Activated T-cell treated with anti-CD3 and anti-CD28 coated beads, Interleukin-2, amount 50 U/mL, for 4 hours (primary cell): Measurements from ENCODE around the gene PPWD1. TPM values are rescaled to one million over a fixed set of nuclear protein-coding genes. Genes with fewer than 3 reads are reported as not detected.

Experiments used
- ATAC-seq, 2 donors: fragments of 200-7000 bp; cut with Tn5 transposase; one replicate each; pipeline ENCODE4 v1.10.0; 2021
- DNase-seq: peaks from one replicate; pipeline ENCODE4 v3.0.0-alpha.2; 2020
- H3K27me3 Mint-ChIP-seq: one replicate; pipeline ENCODE4 v1.8.0; 2021; ENCODE audit warnings: low read depth, mixed read lengths
- H3K36me3 Mint-ChIP-seq: one replicate; pipeline ENCODE4 v1.8.0; 2022; ENCODE audit warnings: mixed read lengths; ENCODE audit not compliant: insufficient read depth
- H3K4me1 Mint-ChIP-seq: one replicate; pipeline ENCODE4 v1.8.0; 2021; ENCODE audit warnings: low read depth, mixed read lengths
- H3K4me3 Mint-ChIP-seq: one replicate; pipeline ENCODE4 v1.8.0; 2021; ENCODE audit warnings: mild to moderate bottlenecking, moderate library complexity, mixed read lengths
- H3K9me3 Mint-ChIP-seq: one replicate; pipeline ENCODE4 v1.8.0; 2021; ENCODE audit warnings: mixed read lengths
- total RNA-seq, 3 donors: library from RNA; stranded (reverse); gene quantifications; one replicate each; pipeline ENCODE4 v1.2.1, GENCODE V29; 2021

Gene PPWD1
- 10 to 100 TPM; 41.1 to 44.1 (median 42.8) TPM for total RNA-seq

- ATAC-seq, result peak; percentile 99
- peak; percentile 90 for DNase-seq
- Mint-ChIP-seq H3K4me1 (peaks cover 44% of the 10 kb centered on the region), H3K4me3 (peak within 1 kb of the TSS; percentile 98), H3K9me3 (no peaks in the 10 kb centered on the region), H3K36me3 (peaks cover 14% of the 10 kb centered on the region), H3K27me3 (no peaks in the 10 kb centered on the region)
Measured at GRCh38 chr5:65562731-65563701, at the start of gene PPWD1, which contains the start of gene CENPK. Gene PPWD1, plus strand, starts transcription at chr5:65563296. Its CDS starts 15 bp downstream, at chr5:65563311. Gene CENPK, minus strand, starts transcription at chr5:65563168. Its CDS starts 8,261 bp downstream, at chr5:65554907.

- DNase-seq, result no peak
- no peaks in the 10 kb centered on the region for H3K9me3 Mint-ChIP-seq
- H3K36me3 Mint-ChIP-seq, result peaks cover 4% of the 10 kb centered on the region
- ATAC-seq, result no peak
- H3K4me1 Mint-ChIP-seq, result no peaks in the 10 kb centered on the region
- H3K4me3 Mint-ChIP-seq, result no peak overlapping the region
- no peaks in the 10 kb centered on the region for H3K27me3 Mint-ChIP-seq
Measured at GRCh38 chr5:65525726-65526125, 37.4 kb upstream of the PPWD1 start.

GRCh38 chr5:65530904-65531303 is 32.2 kb upstream of the PPWD1 start:
- H3K9me3 Mint-ChIP-seq, result no peaks in the 10 kb centered on the region
- peaks cover 2% of the 10 kb centered on the region for H3K36me3 Mint-ChIP-seq
- no peaks in the 10 kb centered on the region for H3K4me1 Mint-ChIP-seq
- no peak overlapping the region for H3K4me3 Mint-ChIP-seq
- H3K27me3 Mint-ChIP-seq, result no peaks in the 10 kb centered on the region
- ATAC-seq (no peak), DNase-seq (no peak)

GRCh38 chr5:65535529-65535987 is 27.5 kb upstream of the PPWD1 start:
- Mint-ChIP-seq H3K27me3 (no peaks in the 10 kb centered on the region), H3K36me3 (peaks cover 3% of the 10 kb centered on the region), H3K9me3 (no peaks in the 10 kb centered on the region), H3K4me1 (no peaks in the 10 kb centered on the region), H3K4me3 (no peak overlapping the region)
- DNase-seq, result no peak
- ATAC-seq, result no peak

- no peak for DNase-seq
- Mint-ChIP-seq H3K36me3 (peaks cover 19% of the 10 kb centered on the region), H3K4me3 (no peak overlapping the region), H3K27me3 (no peaks in the 10 kb centered on the region), H3K4me1 (no peaks in the 10 kb centered on the region), H3K9me3 (no peaks in the 10 kb centered on the region)
- ATAC-seq, result no peak
Measured at GRCh38 chr5:65539827-65540226, 23.3 kb upstream of the PPWD1 start.

GRCh38 chr5:65544473-65544872 is 18.6 kb upstream of the PPWD1 start:
- no peak for ATAC-seq
- Mint-ChIP-seq H3K36me3 (peaks cover 27% of the 10 kb centered on the region), H3K4me3 (no peak overlapping the region), H3K9me3 (no peaks in the 10 kb centered on the region), H3K27me3 (no peaks in the 10 kb centered on the region), H3K4me1 (no peaks in the 10 kb centered on the region)
- DNase-seq, result no peak

GRCh38 chr5:65546141-65546540 is 17.0 kb upstream of the PPWD1 start:
- H3K9me3 Mint-ChIP-seq, result no peaks in the 10 kb centered on the region
- DNase-seq, result no peak
- no peaks in the 10 kb centered on the region for H3K27me3 Mint-ChIP-seq
- no peak for ATAC-seq
- no peaks in the 10 kb centered on the region for H3K4me1 Mint-ChIP-seq
- H3K4me3 Mint-ChIP-seq, result no peak overlapping the region
- peaks cover 32% of the 10 kb centered on the region for H3K36me3 Mint-ChIP-seq

GRCh38 chr5:65548281-65548680 is 14.8 kb upstream of the PPWD1 start:
- ATAC-seq (no peak), DNase-seq (no peak)
- Mint-ChIP-seq H3K9me3 (no peaks in the 10 kb centered on the region), H3K36me3 (peaks cover 22% of the 10 kb centered on the region), H3K27me3 (no peaks in the 10 kb centered on the region), H3K4me3 (no peak overlapping the region), H3K4me1 (no peaks in the 10 kb centered on the region)

- H3K36me3 Mint-ChIP-seq, result peaks cover 41% of the 10 kb centered on the region
- H3K9me3 Mint-ChIP-seq, result no peaks in the 10 kb centered on the region
- no peak overlapping the region for H3K4me3 Mint-ChIP-seq
- DNase-seq (no peak), ATAC-seq (no peak)
- peaks cover 2% of the 10 kb centered on the region for H3K4me1 Mint-ChIP-seq
- no peaks in the 10 kb centered on the region for H3K27me3 Mint-ChIP-seq
Measured at GRCh38 chr5:65553941-65554340, 9.2 kb upstream of the PPWD1 start.

- H3K4me1 Mint-ChIP-seq, result peaks cover 2% of the 10 kb centered on the region
- no peaks in the 10 kb centered on the region for H3K27me3 Mint-ChIP-seq
- no peak overlapping the region for H3K4me3 Mint-ChIP-seq
- H3K36me3 Mint-ChIP-seq, result peaks cover 43% of the 10 kb centered on the region
- ATAC-seq (no peak), DNase-seq (no peak)
- no peaks in the 10 kb centered on the region for H3K9me3 Mint-ChIP-seq
Measured at GRCh38 chr5:65555287-65555686, 7.8 kb upstream of the PPWD1 start.

- DNase-seq (no peak), ATAC-seq (no peak)
- no peaks in the 10 kb centered on the region for H3K27me3 Mint-ChIP-seq
- H3K4me1 Mint-ChIP-seq, result peaks cover 2% of the 10 kb centered on the region
- peaks cover 38% of the 10 kb centered on the region for H3K36me3 Mint-ChIP-seq
- H3K9me3 Mint-ChIP-seq, result no peaks in the 10 kb centered on the region
- no peak overlapping the region for H3K4me3 Mint-ChIP-seq
Measured at GRCh38 chr5:65556181-65556580, 6.9 kb upstream of the PPWD1 start.

GRCh38 chr5:65556718-65557117 is 6.4 kb upstream of the PPWD1 start:
- no peaks in the 10 kb centered on the region for H3K9me3 Mint-ChIP-seq
- ATAC-seq, result no peak
- no peak for DNase-seq
- H3K36me3 Mint-ChIP-seq, result peaks cover 38% of the 10 kb centered on the region
- no peak overlapping the region for H3K4me3 Mint-ChIP-seq
- no peaks in the 10 kb centered on the region for H3K27me3 Mint-ChIP-seq
- H3K4me1 Mint-ChIP-seq, result peaks cover 3% of the 10 kb centered on the region

GRCh38 chr5:65563777-65564176 is 681 bp downstream of the PPWD1 start:
- peaks cover 46% of the 10 kb centered on the region for H3K4me1 Mint-ChIP-seq

GRCh38 chr5:65566505-65566904 is 3.4 kb downstream of the PPWD1 start:
- no peaks in the 10 kb centered on the region for H3K9me3 Mint-ChIP-seq
- H3K4me3 Mint-ChIP-seq, result no peak overlapping the region
- DNase-seq (no peak), ATAC-seq (no peak)
- no peaks in the 10 kb centered on the region for H3K27me3 Mint-ChIP-seq
- H3K36me3 Mint-ChIP-seq, result peaks cover 5% of the 10 kb centered on the region
- peaks cover 48% of the 10 kb centered on the region for H3K4me1 Mint-ChIP-seq

More at GRCh38 chr5:65563777-65564176, 681 bp downstream of the PPWD1 start:
- no peak for ATAC-seq
- Mint-ChIP-seq H3K9me3 (no peaks in the 10 kb centered on the region), H3K4me3 (peak overlapping the region; percentile 98), H3K27me3 (no peaks in the 10 kb centered on the region), H3K36me3 (peaks cover 9% of the 10 kb centered on the region)
- no peak for DNase-seq
